Activated effector memory CD4-positive, alpha-beta T cell treated with Interleukin-2 at 50 U/mL for 16 hours (primary cell): ENCODE results near the gene PHTF1.

Experiments used
- DNase-seq: peaks from one replicate; pipeline ENCODE4 v3.0.0-alpha.2; 2020

The PHTF1 gene

DNA sequence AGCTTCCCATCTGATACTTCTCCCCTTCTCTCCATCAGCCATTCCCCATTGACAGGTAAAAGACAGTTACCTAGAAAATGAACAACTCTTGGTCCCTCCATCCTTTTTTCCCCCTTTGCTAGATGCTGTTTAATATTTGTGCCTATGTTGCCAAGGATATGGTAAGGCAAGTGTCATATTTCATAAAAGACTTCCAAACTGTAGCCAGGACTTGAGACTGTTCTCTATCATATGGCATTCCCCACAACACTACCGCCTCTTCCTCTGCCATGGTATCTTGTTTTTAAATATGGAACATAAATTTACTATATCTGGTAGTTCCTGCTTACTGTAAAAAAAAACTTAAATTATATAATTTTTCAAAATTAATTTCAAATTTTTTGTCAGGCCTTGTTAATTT lies 97.2 kb downstream of the PHTF1 start:
- DNase-seq: no peak

DNA sequence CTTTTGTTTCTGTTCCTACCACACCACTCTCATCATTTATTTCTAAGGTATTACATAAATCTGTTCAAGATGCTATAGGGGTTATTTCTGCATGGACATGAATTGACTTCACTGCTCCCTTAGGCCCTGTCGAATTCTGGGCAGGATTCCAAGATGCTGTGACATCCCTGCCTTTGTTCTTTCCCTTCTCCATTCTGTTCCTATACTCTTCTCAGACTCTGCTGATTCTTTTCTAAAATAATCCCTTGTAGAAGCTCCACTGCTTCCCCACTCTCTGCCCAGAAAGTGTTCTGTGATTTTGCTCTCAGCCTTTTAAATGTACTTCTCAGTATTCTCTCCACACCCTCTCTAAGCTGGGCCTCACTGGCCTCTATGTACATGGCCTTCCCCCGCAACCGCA lies 99.2 kb downstream of the PHTF1 start:
- no peak for DNase-seq

- DNase-seq: no peak
Observed at GRCh38 chr1:113659556-113659955, 99.7 kb downstream of the PHTF1 start.

- DNase-seq: no peak
Observed at GRCh38 chr1:113659035-113659434, 100.3 kb downstream of the PHTF1 start.

DNA sequence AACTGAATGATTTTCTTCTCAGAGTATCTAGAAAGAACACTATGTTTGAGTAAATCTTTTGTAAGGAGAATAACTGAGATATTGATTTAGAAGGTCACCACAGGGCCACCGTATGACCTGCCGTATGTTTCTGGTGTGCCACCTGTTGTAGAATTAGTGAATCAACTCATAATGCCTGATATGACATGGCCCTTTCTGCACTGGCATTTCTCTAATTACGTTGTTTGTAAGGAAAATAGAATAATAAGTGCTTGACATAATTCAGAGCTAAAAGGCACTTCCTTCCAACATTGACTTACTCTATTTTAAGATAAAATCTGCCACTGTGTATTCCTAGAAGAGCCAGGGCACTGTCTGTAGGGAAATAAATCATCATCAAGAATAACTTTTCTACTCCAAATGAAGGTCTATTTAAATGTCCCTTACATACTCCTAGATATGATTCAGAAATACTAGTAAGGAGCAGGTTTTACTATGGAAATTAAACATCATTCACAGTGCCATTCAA lies 101.7 kb downstream of the PHTF1 start:
- no peak for DNase-seq

- no peak for DNase-seq
Observed at GRCh38 chr1:113657126-113657525, 102.2 kb downstream of the PHTF1 start.

DNA sequence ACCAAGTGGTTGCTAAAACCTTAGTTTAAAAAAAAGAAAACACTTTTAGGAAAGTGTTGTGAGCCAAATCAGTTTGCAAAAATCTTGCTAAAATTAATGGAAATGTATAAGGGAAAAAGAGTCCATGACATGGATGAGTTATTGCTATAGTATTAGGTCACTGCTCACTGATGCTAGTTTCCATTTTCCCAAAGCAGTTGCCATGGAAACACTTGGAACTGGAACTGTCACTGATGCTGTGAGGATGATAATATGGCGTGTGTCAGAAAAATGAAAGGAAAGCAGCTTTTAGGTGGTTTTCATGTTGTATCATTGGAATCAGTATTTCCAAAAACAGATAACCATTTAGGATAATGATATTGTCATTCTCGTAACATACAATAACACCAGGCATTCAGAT lies 104.4 kb downstream of the PHTF1 start:
- DNase-seq: no peak

DNA sequence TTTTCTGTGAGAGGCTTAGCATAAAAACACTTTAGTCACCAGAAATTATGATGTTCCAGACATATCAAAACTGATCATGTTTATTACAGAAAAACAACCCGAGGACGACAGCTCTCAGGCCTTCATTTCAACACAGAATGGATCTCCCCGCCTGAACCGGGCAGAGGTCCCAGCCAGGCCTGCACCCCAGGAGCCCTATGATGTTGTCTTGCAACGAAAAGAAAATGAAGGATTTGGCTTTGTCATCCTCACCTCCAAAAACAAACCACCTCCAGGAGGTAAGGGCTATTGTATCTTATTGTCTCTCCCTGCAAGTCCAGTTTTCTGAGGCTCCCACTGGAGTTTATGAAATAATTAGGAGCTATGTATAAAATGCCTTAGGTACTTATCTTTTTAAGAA lies 105.5 kb downstream of the PHTF1 start:
- DNase-seq: no peak

DNA sequence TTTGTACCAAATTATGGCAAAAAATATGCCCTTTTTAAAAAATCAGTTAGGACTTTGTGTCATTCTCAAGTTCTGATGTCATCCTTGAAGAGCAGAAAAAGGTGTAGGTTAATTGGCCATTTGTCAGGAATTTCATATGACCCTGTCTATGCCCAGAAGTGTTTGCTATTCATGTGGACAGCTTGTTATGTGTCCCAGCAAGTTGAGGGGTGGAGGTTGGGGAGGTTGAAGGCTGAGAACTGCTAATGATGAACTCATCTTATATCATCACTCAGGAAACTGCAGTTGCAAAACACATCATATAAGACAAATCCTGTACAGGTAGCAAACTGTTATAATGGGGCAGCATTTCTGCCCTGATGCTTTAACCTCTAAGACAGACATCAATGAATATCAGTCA lies 106.5 kb downstream of the PHTF1 start:
- DNase-seq: no peak

DNA sequence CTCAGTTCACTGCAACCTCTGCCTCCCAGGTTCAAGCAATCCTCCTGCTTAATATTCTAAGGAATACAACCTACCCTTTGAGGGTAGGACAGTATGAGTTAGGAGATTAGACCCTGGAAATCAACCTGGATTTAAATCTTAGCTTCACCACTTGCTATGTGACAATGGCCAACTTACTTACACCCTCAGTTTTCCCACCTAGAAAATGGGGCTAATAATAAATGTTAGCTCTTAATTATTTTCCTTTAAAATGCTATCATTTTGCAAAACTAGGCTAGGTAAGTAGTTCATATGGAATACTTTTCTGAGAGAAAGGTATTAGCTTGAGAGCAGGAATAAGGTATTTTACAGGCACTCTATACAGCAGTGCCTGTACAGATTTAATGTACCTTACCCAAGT lies 110.8 kb downstream of the PHTF1 start:
- DNase-seq: no peak

DNA sequence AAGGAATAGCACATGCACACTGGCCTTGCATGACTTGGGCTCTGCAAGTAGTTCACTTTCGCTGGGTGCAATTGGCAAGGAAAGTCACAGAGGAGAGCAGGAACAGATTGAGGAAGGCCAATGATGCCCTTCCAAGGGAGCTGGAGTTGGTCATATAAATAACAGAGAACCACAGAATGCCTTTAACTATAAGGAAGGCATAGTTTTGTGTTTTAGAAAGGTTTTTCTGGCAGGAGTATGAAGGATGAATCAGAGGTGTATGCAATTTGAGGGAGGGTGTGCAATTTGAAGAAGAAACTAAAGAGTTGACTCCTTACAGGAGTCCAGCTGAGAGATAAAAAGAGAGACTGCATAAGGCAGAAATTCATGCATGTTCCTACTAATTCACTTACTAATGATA lies 112.1 kb downstream of the PHTF1 start:
- DNase-seq: no peak
